ENCODE results near the gene CCDC146.
"Not testable (repeated sequence)": the region's sequence is repeated elsewhere in the genome, so short reads cannot be mapped to it uniquely, and the experiment has no call there.

CCDC146 gene

GRCh38 chr7:77202481-77202976 is 80.1 kb downstream of the CCDC146 start:
- no peak for DNase-seq

GRCh38 chr7:77205706-77206105 is 83.3 kb downstream of the CCDC146 start:
- no peak for DNase-seq

GRCh38 chr7:77208416-77208815 is 86.0 kb downstream of the CCDC146 start:
- no peak for DNase-seq

GRCh38 chr7:77209479-77210139 is 87.2 kb downstream of the CCDC146 start:
- no peak for DNase-seq

- no peak for DNase-seq
These were observed 93.9 kb downstream of the CCDC146 start for GRCh38 chr7:77216181-77216845.

GRCh38 chr7:77217474-77218185 is 95.2 kb downstream of the CCDC146 start:
- DNase-seq, result no peak

GRCh38 chr7:77219701-77220331 is 97.4 kb downstream of the CCDC146 start:
- not testable (repeated sequence) for DNase-seq

GRCh38 chr7:77222065-77222464 is 99.7 kb downstream of the CCDC146 start:
- no peak for DNase-seq

- no peak for DNase-seq
These were observed 100.4 kb downstream of the CCDC146 start for GRCh38 chr7:77222819-77223218.

- peak in 1 of 3 experiments; percentile 21 for DNase-seq
These were observed 100.8 kb downstream of the CCDC146 start for GRCh38 chr7:77223261-77223660.

- DNase-seq, result no peak
These were observed 104.0 kb downstream of the CCDC146 start for GRCh38 chr7:77226357-77226839.

GRCh38 chr7:77228795-77229194 is 106.4 kb downstream of the CCDC146 start:
- DNase-seq, result not testable (repeated sequence)

GRCh38 chr7:77232467-77232866 is 110.1 kb downstream of the CCDC146 start:
- no peak for DNase-seq

GRCh38 chr7:77235276-77235675 is 112.9 kb downstream of the CCDC146 start:
- DNase-seq, result no peak

- DNase-seq, result no peak
These were observed 116.3 kb downstream of the CCDC146 start for GRCh38 chr7:77238703-77239136.

- no peak for DNase-seq
These were observed 117.1 kb downstream of the CCDC146 start for GRCh38 chr7:77239471-77239870.

GRCh38 chr7:77242068-77242467 is 119.7 kb downstream of the CCDC146 start:
- DNase-seq, result no peak

- DNase-seq, result no peak
These were observed 120.1 kb downstream of the CCDC146 start for GRCh38 chr7:77242554-77242953.

GRCh38 chr7:77244222-77244934 is 122.0 kb downstream of the CCDC146 start:
- no peak for DNase-seq

- DNase-seq, result no peak
These were observed 122.8 kb downstream of the CCDC146 start for GRCh38 chr7:77245015-77245755.

GRCh38 chr7:77246026-77246640 is 123.7 kb downstream of the CCDC146 start:
- no peak for DNase-seq

All from NCI-H1417 (cell line).